ENCODE data around the gene NXPH2.

DNA sequence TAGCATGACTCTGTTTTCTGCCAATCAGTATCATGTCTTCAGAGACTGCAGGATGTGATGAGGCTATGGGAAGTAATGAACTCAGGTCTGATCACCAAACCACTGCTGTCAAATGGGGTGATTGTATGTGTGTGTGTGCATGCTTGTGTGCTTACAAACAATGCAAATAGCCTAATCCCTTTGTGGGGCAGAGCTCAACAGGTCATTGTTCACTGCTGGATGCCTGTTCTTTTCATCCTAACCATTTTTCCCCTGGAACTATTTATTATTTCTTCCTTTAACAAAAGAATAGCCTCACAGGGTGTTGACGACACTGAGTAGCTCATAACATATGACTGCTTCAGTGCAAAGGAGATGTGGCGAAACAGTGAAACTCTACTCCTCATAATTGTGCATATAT lies 55.9 kb downstream of the NXPH2 start:
- TF ChIP-seq, protein P1, sequence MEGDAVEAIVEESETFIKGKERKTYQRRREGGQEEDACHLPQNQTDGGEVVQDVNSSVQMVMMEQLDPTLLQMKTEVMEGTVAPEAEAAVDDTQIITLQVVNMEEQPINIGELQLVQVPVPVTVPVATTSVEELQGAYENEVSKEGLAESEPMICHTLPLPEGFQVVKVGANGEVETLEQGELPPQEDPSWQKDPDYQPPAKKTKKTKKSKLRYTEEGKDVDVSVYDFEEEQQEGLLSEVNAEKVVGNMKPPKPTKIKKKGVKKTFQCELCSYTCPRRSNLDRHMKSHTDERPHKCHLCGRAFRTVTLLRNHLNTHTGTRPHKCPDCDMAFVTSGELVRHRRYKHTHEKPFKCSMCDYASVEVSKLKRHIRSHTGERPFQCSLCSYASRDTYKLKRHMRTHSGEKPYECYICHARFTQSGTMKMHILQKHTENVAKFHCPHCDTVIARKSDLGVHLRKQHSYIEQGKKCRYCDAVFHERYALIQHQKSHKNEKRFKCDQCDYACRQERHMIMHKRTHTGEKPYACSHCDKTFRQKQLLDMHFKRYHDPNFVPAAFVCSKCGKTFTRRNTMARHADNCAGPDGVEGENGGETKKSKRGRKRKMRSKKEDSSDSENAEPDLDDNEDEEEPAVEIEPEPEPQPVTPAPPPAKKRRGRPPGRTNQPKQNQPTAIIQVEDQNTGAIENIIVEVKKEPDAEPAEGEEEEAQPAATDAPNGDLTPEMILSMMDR (IDR thresholded peaks at IDR 0.05 in 8 of 11, conservative IDR thresholded peaks at IDR 0.05 in 3 of 11): no peak
- TF ChIP-seq POLR2A (IDR thresholded peaks at IDR 0.05) (no peak), POLR2AphosphoS5 (IDR thresholded peaks at IDR 0.05) (no peak)

All from spleen (tissue), 7 donors.